Smooth muscle cell (in vitro differentiated cells): Measurements from ENCODE around the gene MLIP. TPM values are rescaled to one million over a fixed set of nuclear protein-coding genes. Genes with fewer than 3 reads are reported as not detected.

Experiments used
- DNase-seq: peaks from one replicate; lab custom pipeline; 2025; ENCODE audit not compliant: unreplicated experiment; lab: John Stamatoyannopoulos, UW
- H2AFZ ChIP-seq: fragments of 200-600 bp; sonication (generic); 2 replicates; pipeline ENCODE4 v1.6.0; 2016; ENCODE audit warnings: antibody characterized with exemption, low read depth, mild to moderate bottlenecking
- H3F3A ChIP-seq: fragments of 200-600 bp; sonication (generic); 2 replicates; pipeline ENCODE4 v1.6.0; 2017; ENCODE audit warnings: antibody characterized with exemption, low read depth
- H3K27ac ChIP-seq: fragments of 200-600 bp; sonication (generic); 2 replicates; pipeline ENCODE4 v1.5.1; 2016; ENCODE audit warnings: low read depth, mild to moderate bottlenecking
- H3K27me3 ChIP-seq: fragments of 200-600 bp; sonication (generic); 2 replicates; pipeline ENCODE4 v1.6.1; 2016; ENCODE audit warnings: low read depth, mild to moderate bottlenecking
- H3K36me3 ChIP-seq: fragments of 200-600 bp; sonication (generic); 2 replicates; pipeline ENCODE4 v1.5.1; 2016; ENCODE audit warnings: low read depth
- H3K4me1 ChIP-seq: fragments of 200-600 bp; sonication (generic); 2 replicates; pipeline ENCODE4 v1.5.1; 2016; ENCODE audit warnings: low read depth
- H3K4me2 ChIP-seq: fragments of 200-600 bp; sonication (generic); 2 replicates; pipeline ENCODE4 v1.6.0; 2016; ENCODE audit warnings: mild to moderate bottlenecking
- H3K4me3 ChIP-seq: fragments of 200-600 bp; sonication (generic); 2 replicates; pipeline ENCODE4 v1.5.1; 2016; ENCODE audit warnings: mild to moderate bottlenecking
- H3K79me2 ChIP-seq: fragments of 200-600 bp; sonication (generic); 2 replicates; pipeline ENCODE4 v1.6.0; 2016; ENCODE audit warnings: low read depth, mild to moderate bottlenecking
- H3K9ac ChIP-seq: fragments of 200-600 bp; sonication (generic); 2 replicates; pipeline ENCODE4 v1.6.0; 2016; ENCODE audit warnings: low read depth
- H3K9me3 ChIP-seq: fragments of 200-600 bp; sonication (generic); replicated peaks from 2 replicates; pipeline ENCODE4 v1.5.1; 2016; ENCODE audit warnings: low read depth
- H4K20me1 ChIP-seq: fragments of 200-600 bp; sonication (generic); 2 replicates; pipeline ENCODE4 v1.6.0; 2016; ENCODE audit warnings: low read depth
- WGBS: methylation state at CpG from one replicate; pipeline ENCODE4 v1.1.7; 2016; ENCODE audit warnings: low lambda C conversion rate; 5-methylcytosine and 5-hydroxymethylcytosine counted together
- polyA plus RNA-seq: library from polyadenylated mRNA; unstranded; fragments of >200 nt; fragmentation: Nextera tagmentation; extraction: Ambion mirVana; gene quantifications from 2 replicates; pipeline ENCODE4 v1.2.1, GENCODE V29; 2016
- total RNA-seq: library from RNA; depleted of rRNA; stranded (reverse); fragments of >200 nt; gene quantifications from 2 replicates; pipeline ENCODE4 v1.2.3, GENCODE V29; 2014
- TF ChIP-seq, protein P1 (sequence below): fragments of 200-600 bp; sonication (generic); IDR thresholded peaks from 2 replicates; pipeline ENCODE4 v1.5.1; 2017; ENCODE audit warnings: borderline replicate concordance, mild to moderate bottlenecking, antibody characterized with exemption; ENCODE audit not compliant: insufficient read depth, poor library complexity, severe bottlenecking

Gene MLIP
- total and polyA plus RNA-seq, 2 experiments from 2014 or later = not detected

DNA sequence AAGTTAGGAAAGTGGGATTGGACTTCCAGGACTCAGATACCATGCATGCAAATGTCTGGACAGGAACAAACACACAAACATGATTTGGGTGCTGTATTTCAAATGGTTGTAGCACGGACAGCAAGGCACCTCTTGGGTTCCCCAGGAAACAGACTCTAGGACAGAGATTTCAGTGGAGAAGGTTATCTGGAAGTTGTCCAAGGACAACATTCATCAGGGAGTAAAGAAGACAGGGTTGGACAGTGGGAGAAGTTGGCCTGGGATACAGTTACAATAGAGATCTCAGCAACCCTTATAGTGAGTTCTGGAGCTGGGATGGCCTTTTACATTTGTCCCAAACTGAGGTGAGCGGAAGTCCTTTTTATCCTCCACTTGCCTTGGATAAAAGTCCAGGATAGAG, 177.2 kb downstream of the MLIP start:
- no peaks in the 10 kb centered on the region for H3K4me1 ChIP-seq
- no peak overlapping the region for H3K4me2 ChIP-seq
- no peaks in the 10 kb centered on the region for H4K20me1 ChIP-seq
- H3K4me3 ChIP-seq = no peak overlapping the region
- H3K9ac ChIP-seq = no peak overlapping the region
- DNase-seq = no peak
- H3K9me3 ChIP-seq = no peaks in the 10 kb centered on the region
- TF ChIP-seq, protein P1, sequence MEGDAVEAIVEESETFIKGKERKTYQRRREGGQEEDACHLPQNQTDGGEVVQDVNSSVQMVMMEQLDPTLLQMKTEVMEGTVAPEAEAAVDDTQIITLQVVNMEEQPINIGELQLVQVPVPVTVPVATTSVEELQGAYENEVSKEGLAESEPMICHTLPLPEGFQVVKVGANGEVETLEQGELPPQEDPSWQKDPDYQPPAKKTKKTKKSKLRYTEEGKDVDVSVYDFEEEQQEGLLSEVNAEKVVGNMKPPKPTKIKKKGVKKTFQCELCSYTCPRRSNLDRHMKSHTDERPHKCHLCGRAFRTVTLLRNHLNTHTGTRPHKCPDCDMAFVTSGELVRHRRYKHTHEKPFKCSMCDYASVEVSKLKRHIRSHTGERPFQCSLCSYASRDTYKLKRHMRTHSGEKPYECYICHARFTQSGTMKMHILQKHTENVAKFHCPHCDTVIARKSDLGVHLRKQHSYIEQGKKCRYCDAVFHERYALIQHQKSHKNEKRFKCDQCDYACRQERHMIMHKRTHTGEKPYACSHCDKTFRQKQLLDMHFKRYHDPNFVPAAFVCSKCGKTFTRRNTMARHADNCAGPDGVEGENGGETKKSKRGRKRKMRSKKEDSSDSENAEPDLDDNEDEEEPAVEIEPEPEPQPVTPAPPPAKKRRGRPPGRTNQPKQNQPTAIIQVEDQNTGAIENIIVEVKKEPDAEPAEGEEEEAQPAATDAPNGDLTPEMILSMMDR = no peak
- WGBS = 96% methylated on average over 2 of the region's 2 CpGs
- no peak overlapping the region for H3K27ac ChIP-seq
- no peak overlapping the region for H2AFZ ChIP-seq
- no peaks in the 10 kb centered on the region for H3K79me2 ChIP-seq
- H3K27me3 ChIP-seq = no peaks in the 10 kb centered on the region
- H3F3A ChIP-seq = peaks cover 13% of the 10 kb centered on the region
- no peaks in the 10 kb centered on the region for H3K36me3 ChIP-seq

DNA sequence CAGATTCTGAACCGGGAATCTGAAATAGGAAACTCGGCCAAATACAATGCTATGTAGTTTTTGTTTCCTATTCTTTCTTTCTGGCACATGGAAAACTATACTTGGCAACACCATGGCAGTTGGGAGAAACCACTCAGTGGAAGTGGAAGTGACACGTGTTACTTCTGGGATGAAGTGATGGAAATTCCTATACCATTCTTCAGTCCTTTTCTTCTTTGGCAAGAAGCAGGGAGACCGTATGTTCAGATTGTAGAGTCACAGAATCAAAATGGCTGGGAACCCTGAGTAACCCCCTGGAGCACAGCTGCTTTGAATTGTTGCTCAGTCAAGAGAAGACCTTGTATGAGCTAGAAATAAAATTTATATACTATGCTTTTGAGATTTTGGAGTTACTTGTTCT, 178.2 kb downstream of the MLIP start:
- Histone ChIP-seq H3K4me1 (no peaks in the 10 kb centered on the region), H3K9me3 (no peaks in the 10 kb centered on the region), H3K4me2 (no peak overlapping the region), H3K9ac (no peak overlapping the region), H3K27ac (no peak overlapping the region), H3K27me3 (no peaks in the 10 kb centered on the region), H3F3A (peaks cover 13% of the 10 kb centered on the region), H3K79me2 (no peaks in the 10 kb centered on the region), H3K36me3 (no peaks in the 10 kb centered on the region), H2AFZ (no peak overlapping the region), H3K4me3 (no peak overlapping the region), H4K20me1 (no peaks in the 10 kb centered on the region)
- 86% methylated on average over 4 of the region's 4 CpGs for WGBS
- TF ChIP-seq, protein P1 = no peak
- DNase-seq = no peak

DNA sequence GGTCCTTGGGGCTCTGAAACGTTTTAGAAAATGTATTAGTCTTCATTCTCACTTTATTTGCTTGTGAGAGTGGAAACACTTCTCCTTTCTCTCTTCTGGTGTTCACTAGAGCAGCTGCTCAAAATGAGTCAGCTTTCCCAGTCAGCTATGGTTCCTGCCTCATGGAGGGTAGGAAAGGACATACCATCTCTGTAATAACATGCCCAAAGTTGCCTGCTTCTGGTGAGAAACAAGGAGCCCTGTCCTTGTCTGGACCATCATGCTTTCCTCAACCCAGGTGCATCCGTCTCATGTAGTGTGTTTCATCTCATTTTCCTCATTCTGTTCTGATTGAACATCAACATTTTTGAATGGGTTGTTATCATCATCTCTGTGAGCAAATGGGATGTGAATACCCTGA, 179.9 kb downstream of the MLIP start:
- peak overlapping the region; percentile 54 for H3K27ac ChIP-seq

DNA sequence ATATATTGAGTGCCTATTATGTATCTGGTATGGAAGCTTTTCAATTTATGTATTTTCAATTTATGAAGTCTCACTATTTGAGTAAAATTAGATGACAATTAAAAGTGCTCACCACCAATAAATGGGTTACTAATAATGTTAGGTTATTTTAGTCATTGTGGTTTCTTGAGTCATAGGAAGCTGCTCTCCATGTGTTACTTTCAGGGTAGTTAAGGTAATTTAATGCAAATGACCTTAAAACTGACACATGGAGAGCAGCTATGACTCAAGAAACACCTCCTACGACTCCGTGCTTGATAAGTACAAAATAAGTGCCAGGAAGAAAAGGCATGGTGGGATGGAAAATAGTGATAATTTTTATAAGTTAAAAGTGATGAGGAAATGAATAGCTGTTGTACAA, 180.5 kb downstream of the MLIP start:
- Histone ChIP-seq H2AFZ (no peak overlapping the region), H4K20me1 (no peaks in the 10 kb centered on the region), H3K4me1 (no peaks in the 10 kb centered on the region), H3K4me3 (no peak overlapping the region), H3K27me3 (no peaks in the 10 kb centered on the region), H3K4me2 (peak overlapping the region; percentile 23), H3K79me2 (no peaks in the 10 kb centered on the region), H3F3A (no peaks in the 10 kb centered on the region), H3K9me3 (no peaks in the 10 kb centered on the region), H3K36me3 (no peaks in the 10 kb centered on the region), H3K9ac (no peak overlapping the region), H3K27ac (peak overlapping the region; percentile 54)
- TF ChIP-seq, protein P1 = no peak
- WGBS = 36% methylated on average over 2 of the region's 2 CpGs
- DNase-seq = no peak

More for the DNA sequence above, 179.9 kb downstream of the MLIP start:
- H2AFZ ChIP-seq = peak overlapping the region; percentile 17
- H3K9me3 ChIP-seq = no peaks in the 10 kb centered on the region
- 65% methylated on average over 2 of the region's 2 CpGs for WGBS
- H3K27me3 ChIP-seq = no peaks in the 10 kb centered on the region
- H3K9ac ChIP-seq = no peak overlapping the region
- peaks cover 3% of the 10 kb centered on the region for H3F3A ChIP-seq
- H3K36me3 ChIP-seq = no peaks in the 10 kb centered on the region
- no peak overlapping the region for H3K4me3 ChIP-seq
- TF ChIP-seq, protein P1 = no peak
- H3K4me2 ChIP-seq = peak overlapping the region; percentile 23
- no peaks in the 10 kb centered on the region for H3K79me2 ChIP-seq
- H3K4me1 ChIP-seq = no peaks in the 10 kb centered on the region
- no peaks in the 10 kb centered on the region for H4K20me1 ChIP-seq
- no peak for DNase-seq
